HCT116 (cell line): Measurements from ENCODE around the gene PDE6H. TPM values are rescaled to one million over a fixed set of nuclear protein-coding genes. Genes with fewer than 3 reads are reported as not detected.

Experiments
- ATAC-seq: fragments of 200-7000 bp; cut with Tn5 transposase; 2 replicates; pipeline ENCODE4 v1.9.1; 2020; ENCODE audit warnings: mild to moderate bottlenecking, moderate library complexity
- BruUV-seq: library from RNA; stranded (reverse); fragments of 400-500 nt; replicated peaks from 2 replicates; lab custom pipeline; 2021; lab: Mats Ljungman, UMichigan
- CTCF ChIA-PET: fragments of 300-600 bp; sonication (Branson Sonifier 250); formaldehyde crosslinking; loops from one replicate; lab custom pipeline; 2021; ENCODE audit warnings: antibody characterized with exemption; lab: Charles Lee
- POLR2A ChIA-PET: fragments of 300-600, 350-600 bp; sonication (Branson Sonifier 250); formaldehyde crosslinking; loops from one replicate; lab custom pipeline; 2021; ENCODE audit warnings: antibody characterized with exemption; lab: Charles Lee
- RAD21 ChIA-PET, 2 experiments: fragments of 300-600 bp; sonication (Branson Sonifier 250); formaldehyde crosslinking; loops; one replicate each; lab custom pipeline; 2023; ENCODE audit warnings: low total read pairs in 2 of 2; ENCODE audit not compliant: uncharacterized antibody in 2 of 2, unreplicated experiment in 2 of 2, low non-redundant PET in 1 of 2; lab: Charles Lee
- DNase-seq: peaks from one replicate; pipeline ENCODE4 v3.0.0-alpha.2; 2010; ENCODE audit warnings: low read depth, low spot score
- H2AFZ ChIP-seq: fragments of 200-600 bp; shearing (Covaris generic), sonication (generic); 2 replicates; pipeline ENCODE4 v1.6.1; 2017; ENCODE audit warnings: low read depth, mixed run types, mixed read lengths, antibody characterized with exemption, low read length; ENCODE audit not compliant: poor library complexity, severe bottlenecking
- H3K27ac ChIP-seq: 2 replicates; pipeline ENCODE4 v1.5.1; 2012; ENCODE audit warnings: low read depth, low read length
- H3K27me3 ChIP-seq: fragments of 200-600 bp; sonication (generic); 2 replicates; pipeline ENCODE4 v1.6.1; 2016; ENCODE audit warnings: mixed run types, low read length, mixed read lengths; ENCODE audit not compliant: insufficient read depth
- H3K36me3 ChIP-seq, 2 experiments: fragments of 200-500 bp in 1 of 2; fragments of 200-600 bp in 1 of 2; sonication (Bioruptor generic) in 1 of 2; sonication (generic) in 1 of 2; 2 replicates each; pipeline versions ENCODE4 v1.5.1 to v1.6.1; 2014 to 2016; ENCODE audit warnings: low read length in 2 of 2, inconsistent platforms in 1 of 2, mixed read lengths in 1 of 2, mixed run types in 1 of 2; ENCODE audit not compliant: insufficient read depth in 2 of 2, control insufficient read depth in 1 of 2
- H3K4me1 ChIP-seq, 2 experiments: fragments of 200-600 bp in 1 of 2; sonication (generic) in 1 of 2; 2 replicates each; pipeline versions ENCODE4 v1.5.1 to v1.6.1; 2012 to 2017; ENCODE audit warnings: low read length in 2 of 2, inconsistent platforms in 1 of 2, mild to moderate bottlenecking in 1 of 2, mixed read lengths in 1 of 2, mixed run types in 1 of 2, moderate library complexity in 1 of 2; ENCODE audit not compliant: insufficient read depth in 2 of 2, control insufficient read depth in 1 of 2
- H3K4me2 ChIP-seq: fragments of 200-600 bp; sonication (generic); 2 replicates; pipeline ENCODE4 v1.6.1; 2017; ENCODE audit warnings: mixed run types, low read length, mixed read lengths
- H3K4me3 ChIP-seq, 2 experiments: fragments of 200-600 bp in 1 of 2; sonication (generic) in 1 of 2; replicated peaks in 1 of 2; 2 replicates each; pipeline ENCODE4 v1.5.1; 2011 to 2016; ENCODE audit warnings: low read length in 2 of 2, control low read depth in 1 of 2, low read depth in 1 of 2, mild to moderate bottlenecking in 1 of 2, mixed read lengths in 1 of 2, mixed run types in 1 of 2
- H3K79me2 ChIP-seq: fragments of 200-600 bp; sonication (generic); 2 replicates; pipeline ENCODE4 v1.6.1; 2017; ENCODE audit warnings: mild to moderate bottlenecking, mixed run types, low read length, moderate library complexity, mixed read lengths; ENCODE audit not compliant: insufficient read depth
- H3K9ac ChIP-seq: fragments of 200-600 bp; sonication (generic); 2 replicates; pipeline ENCODE4 v1.6.1; 2016; ENCODE audit warnings: low read length, mixed read lengths
- H3K9me2 ChIP-seq: fragments of 200-600 bp; sonication (generic), shearing (Covaris generic); 2 replicates; pipeline ENCODE4 v1.6.1; 2017; ENCODE audit warnings: mixed run types, mild to moderate bottlenecking, moderate library complexity; ENCODE audit not compliant: insufficient read depth
- H3K9me3 ChIP-seq, 2 experiments: fragments of 200-500 bp in 1 of 2; fragments of 200-600 bp in 1 of 2; sonication (Bioruptor generic) in 1 of 2; sonication (generic) in 1 of 2; 2 replicates each; pipeline ENCODE4 v1.6.1; 2014 to 2017; ENCODE audit warnings: low read length in 2 of 2, mixed read lengths in 2 of 2, inconsistent platforms in 1 of 2, low read depth in 1 of 2, mild to moderate bottlenecking in 1 of 2, mixed run types in 1 of 2, moderate library complexity in 1 of 2; ENCODE audit not compliant: control insufficient read depth in 1 of 2, insufficient read depth in 1 of 2
- H4K20me1 ChIP-seq: fragments of 200-600 bp; sonication (generic), shearing (Covaris generic); 2 replicates; pipeline ENCODE4 v1.6.1; 2017; ENCODE audit warnings: mixed run types, mild to moderate bottlenecking, moderate library complexity; ENCODE audit not compliant: insufficient read depth
- CBX3 ChIP-seq: IDR thresholded peaks from 2 replicates; pipeline ENCODE4 v1.6.1; 2012; ENCODE audit warnings: low read depth
- CEBPB ChIP-seq: IDR thresholded peaks from 2 replicates; pipeline ENCODE4 v1.6.1; 2012; ENCODE audit warnings: low read depth
- EZH2 ChIP-seq: fragments of 200-600 bp; sonication (generic); IDR thresholded peaks from 2 replicates; pipeline ENCODE4 v1.6.1; 2017; ENCODE audit warnings: antibody characterized with exemption, mixed run types
- FOSL1 ChIP-seq: IDR thresholded peaks from 2 replicates; pipeline ENCODE4 v1.6.1; 2012; ENCODE audit warnings: low read depth
- JUND ChIP-seq: IDR thresholded peaks from 2 replicates; pipeline ENCODE4 v1.6.1; 2012
- POLR2A ChIP-seq: IDR thresholded peaks from 2 replicates; pipeline ENCODE4 v1.7.0; 2011; ENCODE audit warnings: borderline replicate concordance; ENCODE audit not compliant: insufficient read depth, insufficient read length; ENCODE audit errors: extremely low read depth
- POLR2AphosphoS5 ChIP-seq: IDR thresholded peaks from 2 replicates; pipeline ENCODE4 v1.6.1; 2011; ENCODE audit warnings: mild to moderate bottlenecking, low read depth, low read length, moderate library complexity
- RAD21 ChIP-seq: IDR thresholded peaks from 2 replicates; pipeline ENCODE4 v1.6.1; 2012; ENCODE audit warnings: low read depth, mild to moderate bottlenecking
- SIN3A ChIP-seq: IDR thresholded peaks from 2 replicates; pipeline ENCODE4 v1.6.1; 2012; ENCODE audit warnings: low read depth
- SRF ChIP-seq: IDR thresholded peaks from 2 replicates; pipeline ENCODE4 v1.6.1; 2012; ENCODE audit warnings: low read depth
- TCF7L2 ChIP-seq: IDR thresholded peaks from 2 replicates; pipeline ENCODE4 v1.7.0; 2011; ENCODE audit warnings: borderline replicate concordance, inconsistent platforms; ENCODE audit not compliant: insufficient read depth, insufficient read length; ENCODE audit errors: extremely low read depth
- YY1 ChIP-seq: IDR thresholded peaks from 2 replicates; pipeline ENCODE4 v1.6.1; 2011; ENCODE audit warnings: low read length, low read depth, moderate library complexity, mild to moderate bottlenecking; ENCODE audit not compliant: insufficient replicate concordance; ENCODE audit errors: extremely low read depth
- ZFX ChIP-seq: fragments of 450-650 bp; IDR thresholded peaks from 2 replicates; pipeline ENCODE4 v1.6.1; 2017
- intact Hi-C: fragments of 100-400 bp; cut with micrococcal nuclease; formaldehyde crosslinking; loops from 2 replicates; pipeline ENCODE4 v1.10.0; 2022
- total RNA-seq: library from RNA; stranded (reverse); gene quantifications from one replicate; pipeline ENCODE4 v1.2.1, GENCODE V29; 2021; ENCODE audit not compliant: unreplicated experiment
- TF ChIP-seq, protein P1 (sequence below), 3 experiments: fragments of 200-600 bp in 1 of 3; sonication (generic) in 1 of 3; IDR thresholded peaks in 2 of 3; conservative IDR thresholded peaks in 1 of 3; 2 replicates each; pipeline ENCODE4 v1.5.1; 2012 to 2017; ENCODE audit warnings: low read depth in 2 of 3, low read length in 2 of 3, antibody characterized with exemption in 1 of 3, borderline replicate concordance in 1 of 3, control low read depth in 1 of 3, mild to moderate bottlenecking in 1 of 3, mixed read lengths in 1 of 3, mixed run types in 1 of 3, moderate library complexity in 1 of 3; ENCODE audit not compliant: insufficient read depth in 1 of 3
- TF ChIP-seq, protein P2 (sequence below): IDR thresholded peaks from 2 replicates; pipeline ENCODE4 v1.6.1; 2012
- TF ChIP-seq, protein P3 (sequence below): IDR thresholded peaks from 2 replicates; pipeline ENCODE4 v1.6.1; 2012; ENCODE audit warnings: low read depth

Gene PDE6H
- total RNA-seq, 1 experiment from 2014 or later, result not detected

DNA sequence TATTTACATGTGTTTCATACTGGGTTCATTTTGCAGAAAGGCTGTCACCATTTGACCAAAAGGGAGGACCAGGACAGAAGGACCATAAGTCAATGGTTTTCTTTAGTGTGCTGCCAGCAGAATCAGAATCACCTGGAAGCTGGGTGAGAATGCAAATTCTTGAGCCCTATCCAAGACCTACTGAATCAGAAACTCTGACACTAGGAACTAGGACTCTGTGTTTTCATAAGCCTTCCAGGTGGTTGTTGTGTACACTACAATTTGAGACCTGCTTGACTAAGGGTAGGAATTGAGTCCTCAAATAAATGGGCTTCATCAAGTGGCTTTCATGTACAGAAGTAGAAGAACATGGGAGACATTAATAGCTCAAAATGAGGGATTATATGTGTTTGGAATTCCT lies 32.2 kb downstream of the PDE6H start:
- Histone ChIP-seq H3K4me1 (no peaks in the 10 kb centered on the region), H3K9me3 (no peaks in the 10 kb centered on the region), H3K36me3 (no peaks in the 10 kb centered on the region), H2AFZ (no peak overlapping the region), H3K27me3 (peaks cover 77% of the 10 kb centered on the region), H3K27ac (no peak overlapping the region), H3K9me2 (no peaks in the 10 kb centered on the region), H3K9ac (no peak overlapping the region), H3K79me2 (no peaks in the 10 kb centered on the region), H4K20me1 (no peaks in the 10 kb centered on the region), H3K4me3 (no peak overlapping the region), H3K4me2 (no peak overlapping the region)
- ChIA-PET POLR2A (no interaction called here), RAD21 (no interaction called here), CTCF (no interaction called here)
- intact Hi-C loops, result no loop called here
- TF ChIP-seq, protein P1, sequence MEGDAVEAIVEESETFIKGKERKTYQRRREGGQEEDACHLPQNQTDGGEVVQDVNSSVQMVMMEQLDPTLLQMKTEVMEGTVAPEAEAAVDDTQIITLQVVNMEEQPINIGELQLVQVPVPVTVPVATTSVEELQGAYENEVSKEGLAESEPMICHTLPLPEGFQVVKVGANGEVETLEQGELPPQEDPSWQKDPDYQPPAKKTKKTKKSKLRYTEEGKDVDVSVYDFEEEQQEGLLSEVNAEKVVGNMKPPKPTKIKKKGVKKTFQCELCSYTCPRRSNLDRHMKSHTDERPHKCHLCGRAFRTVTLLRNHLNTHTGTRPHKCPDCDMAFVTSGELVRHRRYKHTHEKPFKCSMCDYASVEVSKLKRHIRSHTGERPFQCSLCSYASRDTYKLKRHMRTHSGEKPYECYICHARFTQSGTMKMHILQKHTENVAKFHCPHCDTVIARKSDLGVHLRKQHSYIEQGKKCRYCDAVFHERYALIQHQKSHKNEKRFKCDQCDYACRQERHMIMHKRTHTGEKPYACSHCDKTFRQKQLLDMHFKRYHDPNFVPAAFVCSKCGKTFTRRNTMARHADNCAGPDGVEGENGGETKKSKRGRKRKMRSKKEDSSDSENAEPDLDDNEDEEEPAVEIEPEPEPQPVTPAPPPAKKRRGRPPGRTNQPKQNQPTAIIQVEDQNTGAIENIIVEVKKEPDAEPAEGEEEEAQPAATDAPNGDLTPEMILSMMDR (IDR thresholded peaks at IDR 0.05 in 2 of 3, conservative IDR thresholded peaks at IDR 0.05 in 1 of 3; ENCODE audit: borderline replicate concordance in 1 of 3, insufficient read depth in 1 of 3, low read depth in 2 of 3, low read length in 2 of 3), result no peak
- TF ChIP-seq, protein P2, sequence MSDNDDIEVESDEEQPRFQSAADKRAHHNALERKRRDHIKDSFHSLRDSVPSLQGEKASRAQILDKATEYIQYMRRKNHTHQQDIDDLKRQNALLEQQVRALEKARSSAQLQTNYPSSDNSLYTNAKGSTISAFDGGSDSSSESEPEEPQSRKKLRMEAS, result no peak
- TF ChIP-seq EZH2 (no peak), ZFX (no peak), POLR2A (no peak), YY1 (no peak), JUND (no peak), RAD21 (no peak), SRF (no peak), SIN3A (no peak), POLR2AphosphoS5 (no peak), CBX3 (no peak), FOSL1 (no peak), TCF7L2 (no peak), CEBPB (no peak)
- TF ChIP-seq, protein P3, sequence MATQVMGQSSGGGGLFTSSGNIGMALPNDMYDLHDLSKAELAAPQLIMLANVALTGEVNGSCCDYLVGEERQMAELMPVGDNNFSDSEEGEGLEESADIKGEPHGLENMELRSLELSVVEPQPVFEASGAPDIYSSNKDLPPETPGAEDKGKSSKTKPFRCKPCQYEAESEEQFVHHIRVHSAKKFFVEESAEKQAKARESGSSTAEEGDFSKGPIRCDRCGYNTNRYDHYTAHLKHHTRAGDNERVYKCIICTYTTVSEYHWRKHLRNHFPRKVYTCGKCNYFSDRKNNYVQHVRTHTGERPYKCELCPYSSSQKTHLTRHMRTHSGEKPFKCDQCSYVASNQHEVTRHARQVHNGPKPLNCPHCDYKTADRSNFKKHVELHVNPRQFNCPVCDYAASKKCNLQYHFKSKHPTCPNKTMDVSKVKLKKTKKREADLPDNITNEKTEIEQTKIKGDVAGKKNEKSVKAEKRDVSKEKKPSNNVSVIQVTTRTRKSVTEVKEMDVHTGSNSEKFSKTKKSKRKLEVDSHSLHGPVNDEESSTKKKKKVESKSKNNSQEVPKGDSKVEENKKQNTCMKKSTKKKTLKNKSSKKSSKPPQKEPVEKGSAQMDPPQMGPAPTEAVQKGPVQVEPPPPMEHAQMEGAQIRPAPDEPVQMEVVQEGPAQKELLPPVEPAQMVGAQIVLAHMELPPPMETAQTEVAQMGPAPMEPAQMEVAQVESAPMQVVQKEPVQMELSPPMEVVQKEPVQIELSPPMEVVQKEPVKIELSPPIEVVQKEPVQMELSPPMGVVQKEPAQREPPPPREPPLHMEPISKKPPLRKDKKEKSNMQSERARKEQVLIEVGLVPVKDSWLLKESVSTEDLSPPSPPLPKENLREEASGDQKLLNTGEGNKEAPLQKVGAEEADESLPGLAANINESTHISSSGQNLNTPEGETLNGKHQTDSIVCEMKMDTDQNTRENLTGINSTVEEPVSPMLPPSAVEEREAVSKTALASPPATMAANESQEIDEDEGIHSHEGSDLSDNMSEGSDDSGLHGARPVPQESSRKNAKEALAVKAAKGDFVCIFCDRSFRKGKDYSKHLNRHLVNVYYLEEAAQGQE, result no peak
- no peak for ATAC-seq
- DNase-seq, result no peak
- BruUV-seq, result no TSS peak
